NCI-H1436 treated with DMSO at 0.1 percent for 48 hours (cell line): ENCODE data around the gene CD72.
"Not testable (repeated sequence)": the region's sequence is repeated elsewhere in the genome, so short reads cannot be mapped to it uniquely, and the experiment has no call there.

Source experiments
- DNase-seq: peaks from one replicate; lab custom pipeline; 2025; lab: John Stamatoyannopoulos, UW

Gene CD72

GRCh38 chr9:35588506-35588905 is 29.7 kb downstream of the CD72 start:
- DNase-seq = not testable (repeated sequence)

GRCh38 chr9:35584681-35585080 is 33.5 kb downstream of the CD72 start:
- DNase-seq = not testable (repeated sequence)

- not testable (repeated sequence) for DNase-seq
Observed at GRCh38 chr9:35583521-35583920, 34.7 kb downstream of the CD72 start.

DNA sequence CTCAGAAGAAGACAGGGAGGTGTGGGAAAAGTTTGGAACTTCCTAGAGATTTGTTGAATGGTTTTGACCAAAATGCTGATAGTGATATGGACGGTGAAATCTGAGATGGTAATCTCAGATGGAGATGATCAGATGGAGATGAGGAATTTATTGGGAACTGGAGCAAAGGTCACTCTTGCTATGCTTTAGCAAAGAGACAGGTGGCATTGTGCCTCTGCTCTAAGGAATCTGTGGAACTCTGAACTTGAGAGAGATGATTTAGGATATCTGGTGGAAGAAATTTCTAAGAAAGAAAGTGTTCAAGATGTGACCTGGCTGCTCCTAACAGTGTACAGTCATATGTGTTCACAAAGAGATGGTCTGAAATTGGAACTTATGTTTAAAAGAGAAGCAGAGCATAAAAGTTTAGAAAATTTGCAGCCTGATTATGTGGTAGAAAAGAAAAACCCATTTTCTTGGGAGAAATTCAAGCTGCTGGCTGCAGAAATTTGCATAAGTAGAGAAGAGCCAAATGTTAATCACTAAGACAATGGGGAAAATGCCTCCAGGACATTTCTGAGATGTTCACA is 38.5 kb downstream of the CD72 start:
- DNase-seq = not testable (repeated sequence)

- no peak for DNase-seq
Observed at GRCh38 chr9:35579130-35579529, 39.1 kb downstream of the CD72 start.

DNA sequence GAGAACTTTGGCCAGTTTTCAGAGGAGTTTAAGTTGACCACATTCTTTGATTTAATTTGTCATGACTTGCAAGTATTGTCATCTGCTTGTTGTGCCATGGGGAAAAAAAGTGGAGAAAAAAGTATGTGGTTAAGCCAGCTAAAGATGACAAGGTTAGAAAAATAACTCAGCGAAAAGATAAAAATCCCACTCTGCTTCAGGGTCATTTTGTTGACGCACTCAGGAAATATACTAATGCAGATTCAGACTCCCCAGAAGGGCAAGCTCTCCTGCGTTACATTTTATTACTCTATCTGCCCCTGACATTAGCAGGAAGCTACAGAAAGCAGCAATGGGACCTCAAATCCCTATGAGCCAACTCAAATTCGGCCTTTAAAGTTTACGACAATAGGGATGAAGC is 40.7 kb downstream of the CD72 start:
- DNase-seq = no peak

DNA sequence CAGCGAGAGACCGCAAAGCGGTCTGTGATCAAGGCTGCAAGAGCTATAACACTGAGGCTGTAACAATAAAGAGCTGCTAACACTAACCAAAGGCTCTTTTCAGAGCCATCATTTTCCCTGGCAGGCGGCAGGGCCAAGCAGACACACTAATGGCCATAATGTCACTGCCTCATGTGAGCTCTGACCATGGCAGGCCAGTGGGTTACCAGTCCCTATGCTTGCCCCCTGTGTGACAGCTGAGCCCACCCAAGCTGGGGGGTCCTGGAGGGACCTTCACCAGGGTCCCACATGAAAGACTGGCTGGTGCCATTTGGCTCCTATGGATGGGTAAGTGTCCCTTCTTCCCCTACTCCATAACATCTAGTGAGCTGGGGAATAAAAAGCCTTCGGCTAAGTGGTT is 42.7 kb downstream of the CD72 start:
- DNase-seq = no peak

DNA sequence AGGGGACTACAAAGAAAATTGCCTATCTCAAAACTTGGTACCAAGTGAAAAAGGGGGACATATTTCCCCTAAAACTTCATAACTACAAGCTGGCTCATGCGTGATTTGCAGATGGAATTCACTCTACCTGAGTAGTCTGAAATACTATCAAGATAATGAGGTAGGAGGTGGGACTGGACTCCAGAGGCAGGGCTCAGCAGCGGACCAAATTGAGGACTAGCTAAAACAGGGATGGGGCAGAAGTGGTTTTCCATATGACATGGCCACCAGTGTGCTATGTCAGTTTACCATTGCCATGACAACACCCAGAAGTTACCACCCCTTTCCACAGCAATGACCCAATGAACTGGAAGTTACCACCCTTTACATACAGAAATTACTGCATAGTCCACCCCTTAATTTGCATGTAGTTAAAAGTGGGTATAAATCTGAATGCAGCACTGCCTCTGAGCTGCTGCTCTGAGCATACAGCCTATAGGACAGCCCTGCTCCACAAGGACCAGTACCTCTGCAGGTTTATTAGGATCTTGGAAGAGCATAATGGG is 43.6 kb downstream of the CD72 start:
- no peak for DNase-seq

- no peak for DNase-seq
Observed at GRCh38 chr9:35570709-35571504, 47.3 kb downstream of the CD72 start.

DNA sequence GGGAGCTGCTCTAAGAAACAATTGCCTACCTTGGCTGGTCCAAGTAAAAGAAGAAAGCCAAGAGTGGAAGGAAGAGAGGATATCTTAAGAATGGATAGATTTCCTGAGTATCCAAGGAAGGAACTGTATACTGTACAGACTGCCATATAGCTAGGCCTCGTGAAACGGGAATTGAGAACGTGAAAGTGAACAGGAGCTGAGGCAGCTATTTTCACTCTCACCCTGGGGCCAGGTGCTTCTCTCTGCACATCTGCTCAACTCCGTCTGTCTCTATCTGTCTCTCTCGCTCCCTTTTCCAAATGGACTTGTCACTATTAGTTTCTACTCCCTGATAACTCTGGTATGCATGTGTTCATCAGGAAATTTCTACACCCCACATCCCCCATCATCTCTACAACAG is 49.0 kb downstream of the CD72 start:
- no peak for DNase-seq

GRCh38 chr9:35568196-35568595 is 50.0 kb downstream of the CD72 start:
- no peak for DNase-seq

DNA sequence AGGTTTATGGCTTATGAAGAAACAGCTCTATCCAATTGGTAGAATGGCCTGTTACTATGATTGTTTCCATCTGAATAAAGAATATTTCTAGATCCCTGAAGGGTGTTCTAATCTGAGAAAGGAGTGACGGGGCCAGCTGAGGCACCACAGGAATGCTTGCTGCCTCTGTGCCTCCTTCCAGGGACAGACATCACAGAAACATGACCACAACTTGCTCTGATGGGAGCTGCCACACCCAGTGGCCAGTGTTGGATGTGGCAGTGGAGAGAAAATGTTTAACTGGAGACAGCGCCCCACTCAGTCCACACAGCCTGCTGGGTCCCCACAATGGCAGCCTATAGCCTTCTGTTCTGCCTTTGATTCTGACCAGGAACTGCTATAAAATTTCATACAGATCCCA is 51.8 kb downstream of the CD72 start:
- no peak for DNase-seq

- no peak for DNase-seq
Observed at GRCh38 chr9:35564658-35565061, 53.6 kb downstream of the CD72 start.

DNA sequence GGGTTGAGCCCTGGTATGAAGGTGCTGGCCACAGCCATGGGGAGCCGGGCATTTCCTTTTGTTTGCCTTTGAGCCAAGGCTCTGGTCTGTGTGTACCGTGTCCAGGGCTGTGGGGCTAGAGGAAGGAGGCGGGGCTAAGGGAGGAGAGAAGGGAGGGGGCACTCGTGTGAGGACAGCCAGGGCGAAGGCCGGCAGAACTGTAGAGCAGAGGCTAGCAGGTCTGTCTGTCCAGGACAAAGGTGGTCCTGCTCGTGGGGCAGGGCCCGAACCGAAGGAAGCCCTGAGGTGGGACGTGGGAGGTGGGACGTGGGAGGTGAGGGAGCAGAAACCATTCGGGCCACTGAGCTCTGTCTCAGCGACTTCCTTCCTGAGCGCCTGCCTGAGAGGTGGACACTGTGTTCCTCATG is 54.4 kb downstream of the CD72 start:
- DNase-seq = no peak

GRCh38 chr9:35562895-35563780 is 55.1 kb downstream of the CD72 start:
- no peak for DNase-seq

GRCh38 chr9:35561468-35562261 is 56.5 kb downstream of the CD72 start:
- DNase-seq = no peak

- DNase-seq = no peak
Observed at GRCh38 chr9:35560625-35561337, 57.4 kb downstream of the CD72 start.
